ENCODE measurements around the gene CCDC200.

CCDC200 gene

DNA sequence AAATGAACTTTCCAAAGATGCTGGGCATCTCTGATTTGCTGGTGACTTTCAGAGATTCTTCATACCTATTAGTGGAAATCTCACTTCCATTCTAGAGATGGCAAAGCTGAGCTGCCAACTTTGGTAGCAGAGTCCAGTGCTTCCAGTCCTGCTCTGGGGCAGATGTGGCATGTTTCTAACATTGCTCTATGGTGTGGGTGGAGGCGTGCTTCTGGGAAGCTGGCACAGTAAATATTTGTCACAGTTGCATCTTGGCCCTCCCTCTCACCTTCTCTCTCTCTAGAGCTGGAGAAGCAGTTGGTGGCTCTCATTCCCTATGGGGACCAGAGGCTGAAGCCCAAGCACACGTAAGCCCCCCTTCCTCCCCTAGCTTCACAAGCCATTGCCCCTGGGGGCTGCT lies 14.9 kb downstream of the CCDC200 start:
- H3K27ac ChIP-seq (ENCODE audit: extremely low read depth, low read depth, low read length) = no peak overlapping the region
- H3K36me3 ChIP-seq (ENCODE audit: control insufficient read depth in 2 of 2, insufficient read depth in 1 of 2, low read length in 2 of 2) = peaks cover 7 to 82% of the 10 kb centered on the region in 2 experiments; a peak in 2 of 3 replicates
- POLR2A ChIA-PET = interaction anchor here (0.6 to 2.2 kb wide), 2 partner anchors 102 to 107 kb away, joined by 3 to 10 read pairs; no protein-coding TSS in a partner anchor
- TF ChIP-seq, protein P1, sequence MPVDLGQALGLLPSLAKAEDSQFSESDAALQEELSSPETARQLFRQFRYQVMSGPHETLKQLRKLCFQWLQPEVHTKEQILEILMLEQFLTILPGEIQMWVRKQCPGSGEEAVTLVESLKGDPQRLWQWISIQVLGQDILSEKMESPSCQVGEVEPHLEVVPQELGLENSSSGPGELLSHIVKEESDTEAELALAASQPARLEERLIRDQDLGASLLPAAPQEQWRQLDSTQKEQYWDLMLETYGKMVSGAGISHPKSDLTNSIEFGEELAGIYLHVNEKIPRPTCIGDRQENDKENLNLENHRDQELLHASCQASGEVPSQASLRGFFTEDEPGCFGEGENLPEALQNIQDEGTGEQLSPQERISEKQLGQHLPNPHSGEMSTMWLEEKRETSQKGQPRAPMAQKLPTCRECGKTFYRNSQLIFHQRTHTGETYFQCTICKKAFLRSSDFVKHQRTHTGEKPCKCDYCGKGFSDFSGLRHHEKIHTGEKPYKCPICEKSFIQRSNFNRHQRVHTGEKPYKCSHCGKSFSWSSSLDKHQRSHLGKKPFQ (tag by site-specific recombination; IDR thresholded peaks at IDR 0.05) = no peak
- TF ChIP-seq ZNF174 (tag by site-specific recombination; IDR thresholded peaks at IDR 0.05) = no peak
- no peak for TF ChIP-seq REPIN1 (tag by site-specific recombination; IDR thresholded peaks at IDR 0.05; ENCODE audit: low read depth)
- TF ChIP-seq ZNF549 (tag by site-specific recombination; IDR thresholded peaks at IDR 0.05) = no peak
- TF ChIP-seq ZNF792 (tag by site-specific recombination; IDR thresholded peaks at IDR 0.05) = no peak
- TF ChIP-seq ZNF248 (tag by site-specific recombination; IDR thresholded peaks at IDR 0.05) = no peak
- TF ChIP-seq, protein P2, sequence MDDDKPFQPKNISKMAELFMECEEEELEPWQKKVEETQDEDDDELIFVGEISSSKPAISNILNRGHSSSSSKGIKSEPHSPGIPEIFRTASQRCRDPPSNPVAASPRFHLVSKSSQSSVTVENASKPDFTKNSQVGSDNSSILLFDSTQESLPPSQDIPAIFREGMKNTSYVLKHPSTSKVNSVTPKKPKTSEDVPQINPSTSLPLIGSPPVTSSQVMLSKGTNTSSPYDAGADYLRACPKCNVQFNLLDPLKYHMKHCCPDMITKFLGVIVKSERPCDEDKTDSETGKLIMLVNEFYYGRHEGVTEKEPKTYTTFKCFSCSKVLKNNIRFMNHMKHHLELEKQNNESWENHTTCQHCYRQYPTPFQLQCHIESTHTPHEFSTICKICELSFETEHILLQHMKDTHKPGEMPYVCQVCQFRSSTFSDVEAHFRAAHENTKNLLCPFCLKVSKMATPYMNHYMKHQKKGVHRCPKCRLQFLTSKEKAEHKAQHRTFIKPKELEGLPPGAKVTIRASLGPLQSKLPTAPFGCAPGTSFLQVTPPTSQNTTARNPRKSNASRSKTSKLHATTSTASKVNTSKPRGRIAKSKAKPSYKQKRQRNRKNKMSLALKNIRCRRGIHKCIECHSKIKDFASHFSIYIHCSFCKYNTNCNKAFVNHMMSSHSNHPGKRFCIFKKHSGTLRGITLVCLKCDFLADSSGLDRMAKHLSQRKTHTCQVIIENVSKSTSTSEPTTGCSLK (tag by site-specific recombination; IDR thresholded peaks at IDR 0.05) = no peak
- TF ChIP-seq PRDM1 (tag by site-specific recombination; IDR thresholded peaks at IDR 0.05) = no peak
- no peak for TF ChIP-seq ZNF266 (tag by site-specific recombination; IDR thresholded peaks at IDR 0.05; ENCODE audit: low read depth)
- TF ChIP-seq, protein P3, sequence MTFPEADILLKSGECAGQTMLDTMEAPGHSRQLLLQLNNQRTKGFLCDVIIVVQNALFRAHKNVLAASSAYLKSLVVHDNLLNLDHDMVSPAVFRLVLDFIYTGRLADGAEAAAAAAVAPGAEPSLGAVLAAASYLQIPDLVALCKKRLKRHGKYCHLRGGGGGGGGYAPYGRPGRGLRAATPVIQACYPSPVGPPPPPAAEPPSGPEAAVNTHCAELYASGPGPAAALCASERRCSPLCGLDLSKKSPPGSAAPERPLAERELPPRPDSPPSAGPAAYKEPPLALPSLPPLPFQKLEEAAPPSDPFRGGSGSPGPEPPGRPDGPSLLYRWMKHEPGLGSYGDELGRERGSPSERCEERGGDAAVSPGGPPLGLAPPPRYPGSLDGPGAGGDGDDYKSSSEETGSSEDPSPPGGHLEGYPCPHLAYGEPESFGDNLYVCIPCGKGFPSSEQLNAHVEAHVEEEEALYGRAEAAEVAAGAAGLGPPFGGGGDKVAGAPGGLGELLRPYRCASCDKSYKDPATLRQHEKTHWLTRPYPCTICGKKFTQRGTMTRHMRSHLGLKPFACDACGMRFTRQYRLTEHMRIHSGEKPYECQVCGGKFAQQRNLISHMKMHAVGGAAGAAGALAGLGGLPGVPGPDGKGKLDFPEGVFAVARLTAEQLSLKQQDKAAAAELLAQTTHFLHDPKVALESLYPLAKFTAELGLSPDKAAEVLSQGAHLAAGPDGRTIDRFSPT (tag by site-specific recombination; IDR thresholded peaks at IDR 0.05) = no peak
- TF ChIP-seq, protein P4, sequence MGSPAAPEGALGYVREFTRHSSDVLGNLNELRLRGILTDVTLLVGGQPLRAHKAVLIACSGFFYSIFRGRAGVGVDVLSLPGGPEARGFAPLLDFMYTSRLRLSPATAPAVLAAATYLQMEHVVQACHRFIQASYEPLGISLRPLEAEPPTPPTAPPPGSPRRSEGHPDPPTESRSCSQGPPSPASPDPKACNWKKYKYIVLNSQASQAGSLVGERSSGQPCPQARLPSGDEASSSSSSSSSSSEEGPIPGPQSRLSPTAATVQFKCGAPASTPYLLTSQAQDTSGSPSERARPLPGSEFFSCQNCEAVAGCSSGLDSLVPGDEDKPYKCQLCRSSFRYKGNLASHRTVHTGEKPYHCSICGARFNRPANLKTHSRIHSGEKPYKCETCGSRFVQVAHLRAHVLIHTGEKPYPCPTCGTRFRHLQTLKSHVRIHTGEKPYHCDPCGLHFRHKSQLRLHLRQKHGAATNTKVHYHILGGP (tag by site-specific recombination; IDR thresholded peaks at IDR 0.05) = no peak
- no peak for TF ChIP-seq ZNF558 (tag by site-specific recombination; IDR thresholded peaks at IDR 0.05)
- TF ChIP-seq, protein P5, sequence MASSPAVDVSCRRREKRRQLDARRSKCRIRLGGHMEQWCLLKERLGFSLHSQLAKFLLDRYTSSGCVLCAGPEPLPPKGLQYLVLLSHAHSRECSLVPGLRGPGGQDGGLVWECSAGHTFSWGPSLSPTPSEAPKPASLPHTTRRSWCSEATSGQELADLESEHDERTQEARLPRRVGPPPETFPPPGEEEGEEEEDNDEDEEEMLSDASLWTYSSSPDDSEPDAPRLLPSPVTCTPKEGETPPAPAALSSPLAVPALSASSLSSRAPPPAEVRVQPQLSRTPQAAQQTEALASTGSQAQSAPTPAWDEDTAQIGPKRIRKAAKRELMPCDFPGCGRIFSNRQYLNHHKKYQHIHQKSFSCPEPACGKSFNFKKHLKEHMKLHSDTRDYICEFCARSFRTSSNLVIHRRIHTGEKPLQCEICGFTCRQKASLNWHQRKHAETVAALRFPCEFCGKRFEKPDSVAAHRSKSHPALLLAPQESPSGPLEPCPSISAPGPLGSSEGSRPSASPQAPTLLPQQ (tag by site-specific recombination; IDR thresholded peaks at IDR 0.05) = no peak
- no peak for TF ChIP-seq SCRT1 (tag by site-specific recombination; IDR thresholded peaks at IDR 0.05; ENCODE audit: borderline replicate concordance)
- no peak for TF ChIP-seq ZNF423 (tag by site-specific recombination; IDR thresholded peaks at IDR 0.05)
- no peak overlapping the region for H3K4me3 ChIP-seq (ENCODE audit: low read depth, low read length)
- H3K9me3 ChIP-seq (ENCODE audit: control insufficient read depth, insufficient read depth, low read depth, low read length) = no peaks in the 10 kb centered on the region
- H3K4me1 ChIP-seq (ENCODE audit: control insufficient read depth, insufficient read depth, low read length) = no peaks in the 10 kb centered on the region
- CTCF ChIA-PET = no interaction called here

Data from HEK293 (cell line).